Retinal pigment epithelial cell (primary cell): ENCODE data around the gene CAPZB.

Experiments
- DNase-seq: peaks from one replicate; pipeline ENCODE4 v3.0.0-alpha.2; 2010; ENCODE audit warnings: low read depth
- H3K4me3 ChIP-seq: 2 replicates; pipeline ENCODE4 v1.5.1; 2011; ENCODE audit warnings: mild to moderate bottlenecking, low read length, control low read depth, moderate library complexity
- CTCF ChIP-seq: conservative IDR thresholded peaks from 2 replicates; pipeline ENCODE4 v1.5.1; 2011; ENCODE audit warnings: low read depth, low read length, control low read depth, inconsistent platforms

CAPZB gene

GRCh38 chr1:19311931-19312781, 173.2 kb downstream of the CAPZB start, which contains the start of the genes AKR7A2 and SLC66A1:
TSS of gene AKR7A2 (minus strand) at chr1:19312144. CDS start at chr1:19312124, 20 bp downstream.
TSS of gene SLC66A1 (plus strand) at chr1:19312326. CDS start at chr1:19317678, 5,352 bp downstream.
- TF ChIP-seq CTCF: no peak
- H3K4me3 ChIP-seq: peak within 1 kb of the TSS; percentile 74
- DNase-seq: peak; percentile 64

- H3K4me3 ChIP-seq: peak overlapping the region; percentile 74
- no peak for DNase-seq
- no peak for TF ChIP-seq CTCF
These were observed 173.8 kb downstream of the CAPZB start for GRCh38 chr1:19311503-19311930.

GRCh38 chr1:19310720-19311502, 174.4 kb downstream of the CAPZB start:
- no peak for DNase-seq
- TF ChIP-seq CTCF: no peak
- H3K4me3 ChIP-seq: peak overlapping the region; percentile 74

GRCh38 chr1:19310061-19310460, 175.3 kb downstream of the CAPZB start:
- no peak for TF ChIP-seq CTCF
- no peak for DNase-seq
- H3K4me3 ChIP-seq: no peak overlapping the region

- peak; percentile 54 for DNase-seq
- no peak overlapping the region for H3K4me3 ChIP-seq
- TF ChIP-seq CTCF: no peak
These were observed 176.1 kb downstream of the CAPZB start for GRCh38 chr1:19309123-19309813.

- no peak for TF ChIP-seq CTCF
- no peak overlapping the region for H3K4me3 ChIP-seq
- no peak for DNase-seq
These were observed 176.8 kb downstream of the CAPZB start for GRCh38 chr1:19308509-19308907.
